HG03064 (cell line): ENCODE data around the gene NT5C2.
"Not testable (repeated sequence)": the region's sequence is repeated elsewhere in the genome, so short reads cannot be mapped to it uniquely, and the experiment has no call there.

Experiments
- ATAC-seq: cut with Tn5 transposase; IDR thresholded peaks from one replicate; pipeline ENCODE4 v1.9.1; 2021; ENCODE audit warnings: low read depth; ENCODE audit not compliant: unreplicated experiment

The NT5C2 gene

GRCh38 chr10:103095005-103095404 lies 98.1 kb downstream of the NT5C2 start:
- ATAC-seq: no peak

GRCh38 chr10:103090911-103091310 lies 102.2 kb downstream of the NT5C2 start:
- no peak for ATAC-seq

GRCh38 chr10:103089493-103089892 lies 103.6 kb downstream of the NT5C2 start:
- no peak for ATAC-seq

GRCh38 chr10:103086799-103087198 lies 106.3 kb downstream of the NT5C2 start:
- ATAC-seq: no peak

- no peak for ATAC-seq
Observed at GRCh38 chr10:103086261-103086660, 106.8 kb downstream of the NT5C2 start.

- ATAC-seq: no peak
Observed at GRCh38 chr10:103083977-103084320, 109.1 kb downstream of the NT5C2 start.

- no peak for ATAC-seq
Observed at GRCh38 chr10:103083266-103083976, 109.7 kb downstream of the NT5C2 start.

GRCh38 chr10:103082683-103083082 lies 110.4 kb downstream of the NT5C2 start:
- no peak for ATAC-seq

GRCh38 chr10:103080891-103081581 lies 112.0 kb downstream of the NT5C2 start:
- ATAC-seq: no peak

GRCh38 chr10:103079946-103080345 lies 113.1 kb downstream of the NT5C2 start:
- no peak for ATAC-seq

GRCh38 chr10:103079100-103079499 lies 114.0 kb downstream of the NT5C2 start:
- no peak for ATAC-seq

- no peak for ATAC-seq
Observed at GRCh38 chr10:103078676-103079075, 114.4 kb downstream of the NT5C2 start.

GRCh38 chr10:103078309-103078615 lies 114.8 kb downstream of the NT5C2 start:
- no peak for ATAC-seq

- no peak for ATAC-seq
Observed at GRCh38 chr10:103077491-103078308, 115.4 kb downstream of the NT5C2 start.

GRCh38 chr10:103077020-103077419 lies 116.1 kb downstream of the NT5C2 start:
- no peak for ATAC-seq

- ATAC-seq: no peak
Observed at GRCh38 chr10:103072891-103073290, 120.2 kb downstream of the NT5C2 start.

- ATAC-seq: no peak
Observed at GRCh38 chr10:103072276-103072675, 120.8 kb downstream of the NT5C2 start.

- peak; percentile 53 for ATAC-seq
Observed at GRCh38 chr10:103069453-103070331, 123.4 kb downstream of the NT5C2 start.

GRCh38 chr10:103067956-103068355 lies 125.1 kb downstream of the NT5C2 start:
- no peak for ATAC-seq

GRCh38 chr10:103067484-103067883 lies 125.6 kb downstream of the NT5C2 start:
- ATAC-seq: no peak

GRCh38 chr10:103067099-103067477 lies 126.0 kb downstream of the NT5C2 start:
- not testable (repeated sequence) for ATAC-seq
